ENCODE results near the gene DDIT4. TPM values are rescaled to one million over a fixed set of nuclear protein-coding genes. Genes with fewer than 3 reads are reported as not detected.

Gene DDIT4
- total and polyA plus RNA-seq, 7 experiments from 2014 or later = 25.4 to 335 (median 135) TPM

DNA sequence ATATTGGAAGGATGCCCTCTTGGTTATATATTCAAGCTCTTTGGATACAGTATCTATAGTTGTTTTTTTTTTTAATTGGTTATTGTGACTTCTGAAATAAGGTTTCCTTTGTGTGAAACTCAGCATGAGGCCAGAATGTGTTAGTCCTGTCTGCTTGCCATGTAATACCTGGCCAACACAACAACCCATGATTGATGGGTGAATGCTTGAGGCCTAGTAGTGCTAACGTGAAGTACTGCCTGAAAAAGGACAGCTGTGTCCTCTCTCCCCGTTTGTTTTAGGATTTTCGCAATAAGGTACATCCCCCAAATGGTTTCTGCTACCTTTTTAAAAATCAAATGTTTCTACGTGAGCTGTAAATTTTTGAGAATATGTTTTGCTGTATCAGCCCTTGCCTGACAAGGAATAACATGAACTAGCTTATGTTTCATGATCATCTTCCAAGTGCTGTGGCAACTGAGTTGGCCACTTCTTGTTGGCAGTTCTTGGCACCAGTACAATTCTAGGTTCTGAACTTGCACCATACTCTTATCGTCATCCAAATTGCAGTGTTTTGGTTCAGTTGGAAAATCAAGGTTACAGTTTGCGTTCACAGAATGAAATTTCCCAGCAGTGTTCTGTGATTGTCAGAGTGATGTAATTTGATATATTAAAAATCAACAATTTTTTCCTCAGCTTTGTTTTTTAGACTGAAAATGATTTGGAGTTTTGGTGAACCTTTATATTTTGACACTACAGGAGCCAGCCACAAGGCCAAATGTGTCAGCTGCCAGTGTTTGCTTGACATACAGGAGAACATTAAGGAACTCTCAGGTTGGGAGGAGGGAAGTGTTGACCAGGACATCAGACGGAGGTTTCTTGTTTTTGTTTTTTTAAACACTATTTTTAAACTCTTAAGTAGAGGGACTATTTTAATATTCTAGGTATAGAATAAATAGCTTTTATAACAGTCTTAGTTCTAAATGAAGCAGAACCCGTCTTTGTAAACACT lies 44.2 kb upstream of the DDIT4 start:
- Mint-ChIP-seq H3K27me3 (no peaks in the 10 kb centered on the region), H3K4me3 (peak overlapping the region in 6 of 10 donors; percentile 1 to 52 (median 44)), H3K4me1 (peaks cover 28 to 52% (median 48%) of the 10 kb centered on the region in 7 donors), H3K9me3 (peaks cover 0 to 2% (median 0%) of the 10 kb centered on the region in 11 donors), H3K36me3 (peaks cover 6 to 36% (median 18%) of the 10 kb centered on the region in 5 donors), H3K27ac (peak overlapping the region; percentile 3 to 86 (median 72))
- no peak for DNase-seq
- no peaks in the 10 kb centered on the region for H3K27me3 ChIP-seq (ENCODE audit: control insufficient read depth in 2 of 2, insufficient read depth in 2 of 2, low read length in 2 of 2)
- intact Hi-C loops (cut with micrococcal nuclease) = no loop called here
- no peaks in the 10 kb centered on the region for H3K9me3 ChIP-seq (ENCODE audit: control insufficient read depth in 2 of 3, low read length in 3 of 3)
- ATAC-seq = no peak
- POLR2A ChIA-PET = interaction anchor here (0.6 to 3.1 kb wide), 11 partner anchors 9 to 149 kb away, joined by 3 to 21 read pairs (median 3); partner anchors contain the start of genes ANAPC16 and ASCC1
- H3K36me3 ChIP-seq (ENCODE audit: control insufficient read depth in 2 of 3, insufficient read depth in 3 of 3, low read length in 3 of 3) = peaks cover 0 to 46% (median 18%) of the 10 kb centered on the region in 3 experiments
- peaks cover 10 to 36% of the 10 kb centered on the region in 2 donors for H3K4me1 ChIP-seq (ENCODE audit: control insufficient read depth in 2 of 2, insufficient read depth in 2 of 2, low read length in 2 of 2)
- peak overlapping the region; percentile 42 for H3K27ac ChIP-seq (ENCODE audit: low read depth, low read length)
- H3K4me3 ChIP-seq (ENCODE audit: low read length) = no peak overlapping the region
- CTCF ChIA-PET = interaction anchor here (0.5 to 1.9 kb wide), 5 partner anchors 14 to 181 kb away, joined by 3 to 8 read pairs (median 3); partner anchors contain the start of genes ANAPC16 and ASCC1

DNA sequence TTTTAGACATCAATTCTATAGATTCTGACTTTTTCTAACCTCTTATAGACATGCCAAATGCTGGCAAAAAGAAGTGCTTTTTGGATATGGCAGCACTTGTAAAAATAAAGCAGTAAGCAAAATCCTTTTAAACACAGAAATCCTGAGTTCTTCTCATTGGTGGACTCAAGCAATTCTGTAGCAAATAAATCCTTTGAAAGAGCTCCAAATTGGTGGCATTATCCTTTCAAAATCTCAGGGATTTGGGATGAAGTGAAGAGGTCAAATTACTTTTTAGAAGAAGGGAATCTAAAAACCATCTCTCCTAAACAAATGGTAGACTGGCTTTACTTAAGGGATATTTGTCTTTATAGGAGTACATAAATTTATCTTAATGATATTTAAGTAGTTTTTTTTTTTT lies 40.1 kb upstream of the DDIT4 start:
- intact Hi-C loops (cut with micrococcal nuclease) = loop anchor here in 1 of 2 donors (2.0 kb wide), 1 partner anchor 15 kb away; no protein-coding TSS in a partner anchor
- Mint-ChIP-seq H3K4me3 (no peak overlapping the region), H3K27me3 (no peaks in the 10 kb centered on the region), H3K9me3 (peaks cover 0 to 2% (median 0%) of the 10 kb centered on the region in 11 donors), H3K27ac (peak overlapping the region in 2 of 9 donors; percentile 46 to 70), H3K36me3 (peaks cover 6 to 40% (median 24%) of the 10 kb centered on the region in 5 donors), H3K4me1 (peaks cover 14 to 38% (median 25%) of the 10 kb centered on the region in 7 donors)
- Histone ChIP-seq H3K36me3 (ENCODE audit: control insufficient read depth in 2 of 3, insufficient read depth in 3 of 3, low read length in 3 of 3) (peaks cover 0 to 65% (median 15%) of the 10 kb centered on the region in 3 experiments), H3K9me3 (ENCODE audit: control insufficient read depth in 2 of 3, low read length in 3 of 3) (no peaks in the 10 kb centered on the region), H3K4me1 (ENCODE audit: control insufficient read depth in 2 of 2, insufficient read depth in 2 of 2, low read length in 2 of 2) (peaks cover 3 to 18% of the 10 kb centered on the region in 2 donors), H3K27ac (ENCODE audit: low read depth, low read length) (no peak overlapping the region), H3K27me3 (ENCODE audit: control insufficient read depth in 2 of 2, insufficient read depth in 2 of 2, low read length in 2 of 2) (no peaks in the 10 kb centered on the region), H3K4me3 (ENCODE audit: low read length) (no peak overlapping the region)
- DNase-seq (no peak), ATAC-seq (no peak)
- POLR2A ChIA-PET = interaction anchor here (0.6 to 1.1 kb wide), 2 partner anchors 8 to 168 kb away, joined by 3 read pairs; no protein-coding TSS in a partner anchor
- CTCF ChIA-PET = interaction anchor here (0.6 kb wide), 2 partner anchors 337 to 549 kb away, joined by 3 read pairs; no protein-coding TSS in a partner anchor

DNA sequence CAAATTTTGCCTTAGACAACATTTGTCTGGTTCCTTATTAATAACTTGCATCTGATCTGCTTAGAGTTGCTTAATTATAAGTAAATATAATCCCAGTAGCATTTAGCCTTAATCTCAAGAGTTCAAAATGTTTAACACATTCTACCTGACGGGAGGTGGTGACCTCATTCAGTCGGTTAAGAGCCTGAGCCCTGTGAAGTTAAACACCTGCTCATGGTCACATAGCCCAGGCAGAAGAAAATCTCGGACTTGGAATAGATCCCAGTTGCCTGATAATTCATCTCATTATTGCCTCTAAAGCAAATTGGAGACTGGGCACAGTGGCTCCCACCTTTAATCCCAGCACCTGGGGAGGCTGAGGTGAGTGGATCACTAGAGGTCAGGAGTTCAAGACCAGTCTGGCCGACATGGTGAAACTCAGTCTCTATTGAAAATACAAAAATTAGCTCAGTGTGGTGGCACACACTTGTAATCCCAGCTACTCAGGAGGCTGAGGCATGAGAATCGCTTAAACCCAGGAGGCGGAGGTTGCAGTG lies 39.1 kb upstream of the DDIT4 start:
- Mint-ChIP-seq H3K27me3 (no peaks in the 10 kb centered on the region), H3K27ac (no peak overlapping the region), H3K9me3 (peaks cover 0 to 2% (median 0%) of the 10 kb centered on the region in 11 donors), H3K36me3 (peaks cover 6 to 37% (median 25%) of the 10 kb centered on the region in 5 donors), H3K4me1 (peaks cover 8 to 34% (median 20%) of the 10 kb centered on the region in 7 donors), H3K4me3 (no peak overlapping the region)
- Histone ChIP-seq H3K4me1 (ENCODE audit: control insufficient read depth in 2 of 2, insufficient read depth in 2 of 2, low read length in 2 of 2) (peaks cover 0 to 12% of the 10 kb centered on the region in 2 donors), H3K27ac (ENCODE audit: low read depth, low read length) (no peak overlapping the region), H3K9me3 (ENCODE audit: control insufficient read depth in 2 of 3, low read length in 3 of 3) (no peaks in the 10 kb centered on the region), H3K4me3 (ENCODE audit: low read length) (no peak overlapping the region), H3K27me3 (ENCODE audit: control insufficient read depth in 2 of 2, insufficient read depth in 2 of 2, low read length in 2 of 2) (no peaks in the 10 kb centered on the region), H3K36me3 (ENCODE audit: control insufficient read depth in 2 of 3, insufficient read depth in 3 of 3, low read length in 3 of 3) (peaks cover 0 to 59% (median 12%) of the 10 kb centered on the region in 3 experiments)
- CTCF ChIA-PET = no interaction called here
- DNase-seq (no peak), ATAC-seq (no peak)
- intact Hi-C loops (cut with micrococcal nuclease) = loop anchor here in 1 of 2 donors (2.0 kb wide), 1 partner anchor 14 kb away; no protein-coding TSS in a partner anchor
- POLR2A ChIA-PET = no interaction called here

DNA sequence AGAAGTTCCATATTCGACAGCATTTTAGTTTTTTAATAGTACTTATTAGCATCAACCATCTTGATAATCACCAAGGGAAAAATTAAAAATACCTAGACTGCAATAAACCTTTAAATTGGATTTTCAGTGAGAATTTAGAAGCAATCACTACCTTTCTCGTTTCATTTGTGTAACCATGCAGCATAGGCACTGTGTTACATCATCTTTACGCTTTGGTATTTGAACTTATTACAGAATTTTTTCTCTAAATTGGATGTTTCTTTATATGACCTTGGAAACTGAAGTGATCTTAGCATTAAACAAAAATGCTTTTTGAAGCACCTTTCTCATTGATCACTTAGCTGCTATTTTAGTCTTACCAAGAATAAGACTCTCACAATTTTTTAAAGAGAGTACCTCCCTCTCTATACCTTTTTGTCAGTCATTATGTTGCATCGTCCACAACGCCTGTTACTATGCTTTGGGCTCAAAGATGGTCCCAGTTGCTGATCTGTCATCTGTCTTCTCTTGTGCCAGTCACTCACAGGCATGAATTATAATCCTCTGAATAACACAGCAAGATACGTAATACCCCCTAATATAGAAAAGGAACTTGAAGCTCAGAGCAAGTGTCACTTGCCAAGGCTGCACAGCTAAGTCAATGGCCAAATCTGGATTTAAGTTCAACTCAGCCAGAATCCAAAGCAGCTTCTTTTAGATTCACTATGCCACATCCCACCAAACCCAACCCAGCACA lies 38.0 kb upstream of the DDIT4 start:
- CTCF ChIA-PET = interaction anchor here (1.0 to 1.6 kb wide), 3 partner anchors 96 to 187 kb away, joined by 3 to 4 read pairs (median 4); no protein-coding TSS in a partner anchor
- DNase-seq = no peak
- Histone ChIP-seq H3K27ac (ENCODE audit: low read depth, low read length) (no peak overlapping the region), H3K27me3 (ENCODE audit: control insufficient read depth in 2 of 2, insufficient read depth in 2 of 2, low read length in 2 of 2) (no peaks in the 10 kb centered on the region), H3K4me1 (ENCODE audit: control insufficient read depth in 2 of 2, insufficient read depth in 2 of 2, low read length in 2 of 2) (peaks cover 0 to 4% of the 10 kb centered on the region in 2 donors), H3K36me3 (ENCODE audit: control insufficient read depth in 2 of 3, insufficient read depth in 3 of 3, low read length in 3 of 3) (peaks cover 0 to 52% (median 12%) of the 10 kb centered on the region in 3 experiments), H3K4me3 (ENCODE audit: low read length) (no peak overlapping the region), H3K9me3 (ENCODE audit: control insufficient read depth in 2 of 3, low read length in 3 of 3) (no peaks in the 10 kb centered on the region)
- Mint-ChIP-seq H3K9me3 (peaks cover 0 to 2% (median 0%) of the 10 kb centered on the region in 11 donors), H3K4me1 (peaks cover 5 to 33% (median 16%) of the 10 kb centered on the region in 7 donors), H3K4me3 (no peak overlapping the region), H3K27ac (peak overlapping the region in 8 of 9 donors; percentile 30 to 78 (median 46)), H3K27me3 (no peaks in the 10 kb centered on the region), H3K36me3 (peaks cover 5 to 32% (median 21%) of the 10 kb centered on the region in 5 donors)
- ATAC-seq = no peak
- intact Hi-C loops (cut with micrococcal nuclease) = loop anchor here in 1 of 2 donors (2.0 kb wide), 1 partner anchor 13 kb away; no protein-coding TSS in a partner anchor
- POLR2A ChIA-PET = interaction anchor here (0.7 to 1.1 kb wide), 7 partner anchors 10 to 38 kb away, joined by 3 to 9 read pairs (median 3); partner anchors contain the start of genes ANAPC16, ASCC1 and DDIT4

DNA sequence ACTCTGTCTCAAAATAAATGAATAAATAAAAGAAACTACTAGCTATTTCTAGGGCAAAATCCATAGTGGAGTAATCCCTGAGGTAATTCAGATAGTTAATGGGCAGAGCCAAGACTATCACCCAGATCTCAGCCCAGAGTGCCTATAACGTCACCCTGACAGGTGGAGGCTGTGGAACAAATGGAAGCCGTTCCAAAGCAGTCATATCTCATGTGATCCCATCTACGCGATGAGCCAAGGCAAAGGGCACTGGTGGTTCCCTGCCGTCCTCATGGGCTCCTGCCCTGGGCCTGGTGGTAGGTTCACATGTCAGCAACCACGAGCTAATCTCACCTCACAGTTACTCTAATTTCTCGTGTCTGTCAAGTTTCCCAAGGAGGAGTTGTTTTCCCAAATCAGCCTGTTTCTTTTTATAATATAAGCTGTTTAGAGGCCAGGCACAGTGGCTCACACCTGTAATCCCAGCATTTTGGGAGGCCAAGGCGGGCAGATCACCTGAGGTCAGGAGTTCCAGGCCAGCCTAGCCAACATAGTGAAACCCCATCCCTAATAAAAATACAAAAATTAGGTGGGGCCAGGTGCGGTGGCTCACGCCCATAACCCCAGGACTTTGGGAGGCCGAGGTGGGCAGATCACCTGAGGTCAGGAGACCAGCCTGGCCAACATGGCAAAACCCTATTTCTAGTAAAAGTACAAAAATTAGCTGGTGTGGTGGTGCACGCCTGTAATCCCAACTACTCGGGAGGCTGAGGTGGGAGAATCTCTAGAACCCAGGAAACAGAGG lies 35.1 kb upstream of the DDIT4 start:
- Mint-ChIP-seq H3K4me1 (peaks cover 20 to 53% (median 35%) of the 10 kb centered on the region in 7 donors), H3K36me3 (peaks cover 0 to 25% (median 13%) of the 10 kb centered on the region in 5 donors), H3K9me3 (peaks cover 0 to 4% (median 0%) of the 10 kb centered on the region in 11 donors), H3K27me3 (no peaks in the 10 kb centered on the region), H3K4me3 (no peak overlapping the region), H3K27ac (peak overlapping the region in 5 of 9 donors; percentile 16 to 78 (median 38))
- Histone ChIP-seq H3K27me3 (ENCODE audit: control insufficient read depth in 2 of 2, insufficient read depth in 2 of 2, low read length in 2 of 2) (no peaks in the 10 kb centered on the region), H3K4me3 (ENCODE audit: low read length) (no peak overlapping the region), H3K9me3 (ENCODE audit: control insufficient read depth in 2 of 3, low read length in 3 of 3) (no peaks in the 10 kb centered on the region), H3K36me3 (ENCODE audit: control insufficient read depth in 2 of 3, insufficient read depth in 3 of 3, low read length in 3 of 3) (peaks cover 0 to 32% (median 6%) of the 10 kb centered on the region in 3 experiments), H3K27ac (ENCODE audit: low read depth, low read length) (peak overlapping the region; percentile 27), H3K4me1 (ENCODE audit: control insufficient read depth in 2 of 2, insufficient read depth in 2 of 2, low read length in 2 of 2) (peaks cover 5 to 19% of the 10 kb centered on the region in 2 donors)
- ATAC-seq (no peak), DNase-seq (no peak)
- POLR2A ChIA-PET = interaction anchor here (0.8 to 2.6 kb wide), 4 partner anchors 9 to 93 kb away, joined by 3 to 13 read pairs (median 8); no protein-coding TSS in a partner anchor
- CTCF ChIA-PET = interaction anchor here (0.6 kb wide), 1 partner anchor 13 kb away, joined by 3 read pairs; no protein-coding TSS in a partner anchor
- intact Hi-C loops (cut with micrococcal nuclease) = no loop called here

All from naive thymus-derived CD4-positive, alpha-beta T cell (primary cell).